OCI-LY7 (cell line): ENCODE data around the gene RINT1. TPM values are rescaled to one million over a fixed set of nuclear protein-coding genes. Genes with fewer than 3 reads are reported as not detected.

Experiments
- BruUV-seq: library from RNA; stranded (reverse); fragments of 400-500 nt; replicated peaks from 2 replicates; lab custom pipeline; 2021; lab: Mats Ljungman, UMichigan
- CTCF ChIA-PET: fragments of 300-600 bp; sonication (Branson Sonifier 250); formaldehyde crosslinking; loops from one replicate; lab custom pipeline; 2022; ENCODE audit warnings: antibody characterized with exemption; ENCODE audit not compliant: unreplicated experiment; lab: Charles Lee
- POLR2A ChIA-PET: fragments of 300-600 bp; sonication (Branson Sonifier 250); formaldehyde crosslinking; loops from one replicate; lab custom pipeline; 2022; ENCODE audit warnings: antibody characterized with exemption; lab: Charles Lee
- DNase-seq: peaks from one replicate; pipeline ENCODE4 v3.0.0-alpha.2; 2015; ENCODE audit warnings: low spot score
- H2AFZ ChIP-seq: fragments of 200-600 bp; sonication (generic), shearing (Covaris generic); 2 replicates; pipeline ENCODE4 v1.6.1; 2014; ENCODE audit warnings: mild to moderate bottlenecking, antibody characterized with exemption, low read length, moderate library complexity
- H3K27ac ChIP-seq: fragments of 200-600 bp; sonication (generic); 2 replicates; pipeline ENCODE4 v1.5.1; 2014; ENCODE audit warnings: mixed run types, low read depth, mild to moderate bottlenecking, moderate library complexity, low read length, inconsistent platforms; ENCODE audit not compliant: poor library complexity, severe bottlenecking
- H3K36me3 ChIP-seq: fragments of 200-600 bp; sonication (generic); 2 replicates; pipeline ENCODE4 v1.6.1; 2014; ENCODE audit warnings: mild to moderate bottlenecking, antibody characterized with exemption, low read length, moderate library complexity, mixed read lengths; ENCODE audit not compliant: insufficient read depth
- H3K4me1 ChIP-seq: fragments of 200-600 bp; sonication (generic); 2 replicates; pipeline ENCODE4 v1.5.1; 2014; ENCODE audit warnings: mild to moderate bottlenecking, low read length; ENCODE audit not compliant: insufficient read depth, poor library complexity, severe bottlenecking
- H3K4me2 ChIP-seq: fragments of 200-600 bp; sonication (generic); 2 replicates; pipeline ENCODE4 v1.6.1; 2014; ENCODE audit warnings: mild to moderate bottlenecking, low read length
- H3K4me3 ChIP-seq: fragments of 200-600 bp; sonication (generic); 2 replicates; pipeline ENCODE4 v1.5.1; 2014; ENCODE audit warnings: mild to moderate bottlenecking, low read depth, low read length; ENCODE audit not compliant: poor library complexity, severe bottlenecking
- H3K79me2 ChIP-seq: fragments of 200-600 bp; sonication (generic); 2 replicates; pipeline ENCODE4 v1.6.1; 2016; ENCODE audit warnings: low read depth, mild to moderate bottlenecking, low read length, moderate library complexity, mixed read lengths; ENCODE audit not compliant: insufficient read depth
- H3K9me2 ChIP-seq: fragments of 200-600 bp; sonication (generic); 2 replicates; pipeline ENCODE4 v1.6.1; 2016; ENCODE audit warnings: mild to moderate bottlenecking, low read length, mixed read lengths; ENCODE audit not compliant: insufficient read depth
- H3K9me3 ChIP-seq: fragments of 200-600 bp; sonication (generic); 2 replicates; pipeline ENCODE4 v1.6.1; 2014; ENCODE audit warnings: mild to moderate bottlenecking, mixed run types, low read length, mixed read lengths
- H4K20me1 ChIP-seq: fragments of 200-600 bp; sonication (generic); 2 replicates; pipeline ENCODE4 v1.6.1; 2014; ENCODE audit warnings: mild to moderate bottlenecking, antibody characterized with exemption, low read length, moderate library complexity, mixed read lengths; ENCODE audit not compliant: insufficient read depth
- EZH2phosphoT487 ChIP-seq: fragments of 200-600 bp; sonication (generic); IDR thresholded peaks from 2 replicates; pipeline ENCODE4 v1.6.1; 2018; ENCODE audit warnings: low read depth, borderline replicate concordance, mild to moderate bottlenecking, mixed run types, antibody characterized with exemption, low read length, moderate library complexity, mixed read lengths
- intact Hi-C: fragments of 100-400 bp; cut with micrococcal nuclease; formaldehyde crosslinking; loops from one replicate; pipeline ENCODE4 v1.10.0; 2022; ENCODE audit not compliant: unreplicated experiment
- total RNA-seq, 2 experiments: library from RNA; depleted of rRNA in 1 of 2; stranded (reverse); fragments of >200 nt in 1 of 2; shearing (Covaris generic) in 1 of 2; gene quantifications; 2 replicates each; pipeline ENCODE4 v1.2.3, GENCODE V29; 2014 to 2022
- TF ChIP-seq, protein P1 (sequence below): fragments of 200-600 bp; sonication (generic); conservative IDR thresholded peaks from 2 replicates; pipeline ENCODE4 v1.5.1; 2014; ENCODE audit warnings: mild to moderate bottlenecking, antibody characterized with exemption, low read length, moderate library complexity, mixed read lengths

The RINT1 gene
- total RNA-seq, 2 experiments from 2014 or later: 11.2 to 27.8 TPM

DNA sequence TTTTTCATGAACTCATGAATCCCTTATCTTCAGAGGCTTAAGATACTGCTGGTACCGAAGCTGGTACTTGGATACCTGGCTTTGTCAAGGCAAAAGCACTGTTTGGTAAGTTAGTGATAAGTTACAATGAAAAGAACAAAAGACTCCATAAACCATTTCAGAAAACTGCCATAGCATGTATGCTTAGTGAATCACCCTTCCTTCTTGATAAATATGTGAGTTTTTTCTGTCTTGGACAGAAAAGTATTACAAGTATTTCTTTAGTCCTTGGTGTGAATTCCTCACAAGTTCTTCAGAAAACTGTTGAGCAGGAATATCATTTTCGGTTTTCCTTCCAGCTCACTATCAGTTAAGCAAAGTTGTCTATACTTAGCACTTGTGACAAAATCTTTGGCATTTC is 35.5 kb upstream of the RINT1 start:
- POLR2A ChIA-PET: interaction anchor here (0.7 kb wide), 1 partner anchor 16 kb away, joined by 5 read pairs; no protein-coding TSS in a partner anchor
- no peak for TF ChIP-seq EZH2phosphoT487
- TF ChIP-seq, protein P1, sequence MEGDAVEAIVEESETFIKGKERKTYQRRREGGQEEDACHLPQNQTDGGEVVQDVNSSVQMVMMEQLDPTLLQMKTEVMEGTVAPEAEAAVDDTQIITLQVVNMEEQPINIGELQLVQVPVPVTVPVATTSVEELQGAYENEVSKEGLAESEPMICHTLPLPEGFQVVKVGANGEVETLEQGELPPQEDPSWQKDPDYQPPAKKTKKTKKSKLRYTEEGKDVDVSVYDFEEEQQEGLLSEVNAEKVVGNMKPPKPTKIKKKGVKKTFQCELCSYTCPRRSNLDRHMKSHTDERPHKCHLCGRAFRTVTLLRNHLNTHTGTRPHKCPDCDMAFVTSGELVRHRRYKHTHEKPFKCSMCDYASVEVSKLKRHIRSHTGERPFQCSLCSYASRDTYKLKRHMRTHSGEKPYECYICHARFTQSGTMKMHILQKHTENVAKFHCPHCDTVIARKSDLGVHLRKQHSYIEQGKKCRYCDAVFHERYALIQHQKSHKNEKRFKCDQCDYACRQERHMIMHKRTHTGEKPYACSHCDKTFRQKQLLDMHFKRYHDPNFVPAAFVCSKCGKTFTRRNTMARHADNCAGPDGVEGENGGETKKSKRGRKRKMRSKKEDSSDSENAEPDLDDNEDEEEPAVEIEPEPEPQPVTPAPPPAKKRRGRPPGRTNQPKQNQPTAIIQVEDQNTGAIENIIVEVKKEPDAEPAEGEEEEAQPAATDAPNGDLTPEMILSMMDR: no peak
- Histone ChIP-seq H3K4me2 (no peak overlapping the region), H3K9me3 (no peaks in the 10 kb centered on the region), H3K9me2 (no peaks in the 10 kb centered on the region), H3K79me2 (no peaks in the 10 kb centered on the region), H3K4me3 (no peak overlapping the region), H3K27ac (no peak overlapping the region), H3K36me3 (peaks cover 21% of the 10 kb centered on the region; the same call in 1 of the 2 replicates), H2AFZ (no peak overlapping the region), H4K20me1 (no peaks in the 10 kb centered on the region), H3K4me1 (no peaks in the 10 kb centered on the region)
- no TSS peak for BruUV-seq
- intact Hi-C loops: no loop called here
- CTCF ChIA-PET: no interaction called here
- no peak for DNase-seq

DNA sequence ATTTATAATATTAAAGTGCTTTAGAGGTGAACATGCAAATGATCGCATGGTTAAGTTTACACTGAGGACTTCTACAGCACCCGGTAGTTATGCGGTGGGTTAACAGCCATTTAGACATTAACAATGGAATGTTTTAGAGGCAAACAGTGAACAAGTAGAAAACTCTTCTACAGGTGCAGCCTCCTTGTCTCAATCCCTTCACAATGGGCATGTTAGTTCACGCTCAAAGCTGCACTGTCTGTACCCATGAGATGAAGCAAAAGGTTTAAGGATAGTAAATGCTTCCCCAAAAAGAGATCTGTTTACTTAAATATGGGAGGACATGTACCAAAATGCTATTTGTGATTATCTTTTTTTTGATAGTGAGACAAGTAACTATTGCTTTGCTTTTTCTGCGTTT is 35.0 kb upstream of the RINT1 start:
- no TSS peak for BruUV-seq
- no peak for DNase-seq
- no peak overlapping the region for H3K4me2 ChIP-seq
- no peaks in the 10 kb centered on the region for H3K79me2 ChIP-seq
- no peaks in the 10 kb centered on the region for H3K9me3 ChIP-seq
- CTCF ChIA-PET: no interaction called here
- H3K27ac ChIP-seq: no peak overlapping the region
- H3K9me2 ChIP-seq: no peaks in the 10 kb centered on the region
- no peaks in the 10 kb centered on the region for H3K4me1 ChIP-seq
- intact Hi-C loops: no loop called here
- peaks cover 23% of the 10 kb centered on the region; the same call in 1 of the 2 replicates for H3K36me3 ChIP-seq
- POLR2A ChIA-PET: no interaction called here
- TF ChIP-seq EZH2phosphoT487: no peak
- no peaks in the 10 kb centered on the region for H4K20me1 ChIP-seq
- H2AFZ ChIP-seq: no peak overlapping the region
- H3K4me3 ChIP-seq: no peak overlapping the region

DNA sequence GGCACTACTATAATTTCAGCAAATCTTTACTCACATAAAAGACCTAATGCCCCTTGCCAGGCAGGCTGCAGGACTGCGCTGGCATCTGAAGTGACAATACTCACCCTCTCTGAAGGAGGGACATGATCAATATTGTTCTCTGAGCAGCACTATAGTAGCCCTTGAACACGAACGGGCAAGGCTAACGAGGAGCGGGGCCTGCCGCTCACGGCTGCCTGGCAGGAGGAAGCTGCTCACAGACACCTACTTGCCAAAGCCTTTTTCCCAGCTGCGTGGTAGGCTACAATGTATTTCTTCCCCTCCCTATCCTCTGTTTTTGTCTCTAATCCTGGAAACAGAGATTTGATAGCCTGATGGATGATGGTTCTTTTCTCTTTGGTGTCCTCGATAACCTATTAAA is 29.8 kb upstream of the RINT1 start:
- no peak for DNase-seq
- no peak overlapping the region for H2AFZ ChIP-seq
- intact Hi-C loops: no loop called here
- BruUV-seq: no TSS peak
- H3K27ac ChIP-seq: no peak overlapping the region
- CTCF ChIA-PET: no interaction called here
- H3K9me2 ChIP-seq: no peaks in the 10 kb centered on the region
- TF ChIP-seq, protein P1: no peak
- TF ChIP-seq EZH2phosphoT487: no peak
- POLR2A ChIA-PET: no interaction called here
- H3K4me3 ChIP-seq: no peak overlapping the region
- H3K36me3 ChIP-seq: peaks cover 58% of the 10 kb centered on the region
- H3K9me3 ChIP-seq: no peaks in the 10 kb centered on the region
- no peak overlapping the region for H3K4me2 ChIP-seq
- H3K79me2 ChIP-seq: no peaks in the 10 kb centered on the region
- no peaks in the 10 kb centered on the region for H3K4me1 ChIP-seq
- H4K20me1 ChIP-seq: no peaks in the 10 kb centered on the region
